Non-pigmented ciliary epithelial cell (primary cell): ENCODE data around the gene TPCN1.
A peak's percentile ranks its signal among the peaks of the same experiment; 100 is the strongest.

ENCODE experiments used
- DNase-seq: peaks from one replicate; pipeline ENCODE4 v3.0.0-alpha.2; 2010; ENCODE audit warnings: low read depth

The TPCN1 gene

DNA sequence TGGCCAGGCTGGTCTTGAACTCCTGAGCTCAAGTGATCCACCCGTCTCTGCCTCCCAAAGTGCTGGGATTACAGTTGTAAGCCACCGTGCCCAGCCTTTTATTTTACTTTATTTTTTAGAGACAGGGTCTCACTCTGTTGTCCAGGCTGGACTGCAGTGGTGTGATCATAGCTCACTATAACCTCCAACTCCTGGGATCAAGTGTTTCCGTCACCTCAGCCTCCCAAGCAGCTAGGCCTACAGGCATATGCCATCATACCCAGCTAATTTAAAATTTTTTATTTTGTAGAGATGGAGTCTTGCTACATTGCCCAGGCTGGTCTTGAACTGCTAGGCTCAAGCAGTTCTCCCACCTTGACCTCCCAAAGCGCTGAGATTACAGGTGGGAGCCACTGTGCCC is 3.7 kb downstream of the TPCN1 start:
- no peak for DNase-seq

DNA sequence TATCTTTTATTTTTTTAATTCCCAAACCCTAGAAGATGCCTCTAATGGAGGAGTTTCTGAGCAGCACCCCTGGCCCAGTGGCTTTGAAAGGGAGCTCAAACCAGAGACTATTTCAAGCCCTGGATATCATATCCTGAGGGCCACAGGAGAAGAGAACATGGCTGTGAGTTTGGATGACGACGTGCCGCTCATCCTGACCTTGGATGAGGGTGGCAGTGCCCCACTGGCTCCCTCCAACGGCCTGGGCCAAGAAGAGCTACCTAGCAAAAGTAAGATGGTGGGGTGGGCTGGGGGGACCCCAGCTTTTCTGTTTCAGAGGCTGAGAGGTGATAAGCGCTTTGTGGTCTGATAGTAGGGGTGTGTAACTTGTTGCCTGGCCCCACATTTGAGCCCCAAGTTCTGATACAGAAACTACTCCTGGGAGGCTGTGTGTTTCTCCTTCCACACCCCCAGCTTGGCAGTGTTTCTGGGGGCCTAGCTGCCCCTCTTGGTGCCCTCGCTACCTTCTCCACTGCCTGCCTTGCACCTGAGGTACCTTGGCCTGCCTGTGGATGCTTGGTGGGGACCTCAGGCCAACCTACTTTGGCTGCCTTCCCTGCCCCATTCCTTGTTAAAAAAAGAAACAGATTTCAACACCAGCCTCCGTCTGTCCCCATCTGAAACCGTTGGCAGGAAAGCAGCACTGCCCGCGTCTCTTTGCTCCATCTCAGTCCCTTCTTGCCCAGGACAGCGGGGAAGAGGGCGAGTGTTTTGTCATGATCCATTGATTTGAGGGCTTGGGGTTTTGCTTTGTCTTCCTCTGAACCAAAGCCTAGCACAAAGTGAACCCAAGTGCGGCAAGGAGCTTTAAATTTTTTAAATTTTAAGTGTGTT is 5.7 kb downstream of the TPCN1 start:
- no peak for DNase-seq

DNA sequence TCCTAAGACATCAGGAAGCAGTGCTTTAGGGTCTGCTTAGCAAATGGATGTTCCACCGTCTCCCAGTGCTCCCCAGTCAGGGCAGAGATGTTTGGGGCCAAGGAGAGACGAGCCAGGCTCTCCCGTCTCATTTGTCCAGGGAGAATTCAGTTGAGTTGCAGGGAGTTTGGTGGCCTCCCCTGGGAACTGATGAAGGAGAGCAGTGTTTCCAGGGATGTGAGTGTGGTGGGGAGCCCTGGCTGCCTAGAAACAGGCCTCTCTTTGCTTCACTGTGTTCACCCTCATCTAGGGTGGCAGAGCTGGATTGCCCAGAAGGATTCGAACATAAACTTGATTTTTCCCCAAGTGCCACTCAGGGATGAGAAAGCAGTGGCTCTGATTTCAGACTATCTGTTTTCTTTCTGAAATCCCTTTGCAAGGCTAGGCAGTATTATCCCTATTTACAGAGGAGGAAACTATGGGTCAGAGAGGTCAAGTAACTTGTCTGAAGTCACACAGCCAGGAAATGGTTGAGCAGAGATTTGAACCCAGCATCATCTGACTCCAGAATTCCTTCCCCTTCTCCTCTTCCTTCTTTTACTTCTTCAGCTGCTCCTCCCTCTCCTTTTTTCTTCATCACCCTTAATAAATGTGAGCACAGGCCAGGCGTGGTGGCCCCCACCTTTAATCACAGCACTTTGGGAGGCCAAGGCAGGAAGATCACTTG is 6.6 kb downstream of the TPCN1 start:
- no peak for DNase-seq

DNA sequence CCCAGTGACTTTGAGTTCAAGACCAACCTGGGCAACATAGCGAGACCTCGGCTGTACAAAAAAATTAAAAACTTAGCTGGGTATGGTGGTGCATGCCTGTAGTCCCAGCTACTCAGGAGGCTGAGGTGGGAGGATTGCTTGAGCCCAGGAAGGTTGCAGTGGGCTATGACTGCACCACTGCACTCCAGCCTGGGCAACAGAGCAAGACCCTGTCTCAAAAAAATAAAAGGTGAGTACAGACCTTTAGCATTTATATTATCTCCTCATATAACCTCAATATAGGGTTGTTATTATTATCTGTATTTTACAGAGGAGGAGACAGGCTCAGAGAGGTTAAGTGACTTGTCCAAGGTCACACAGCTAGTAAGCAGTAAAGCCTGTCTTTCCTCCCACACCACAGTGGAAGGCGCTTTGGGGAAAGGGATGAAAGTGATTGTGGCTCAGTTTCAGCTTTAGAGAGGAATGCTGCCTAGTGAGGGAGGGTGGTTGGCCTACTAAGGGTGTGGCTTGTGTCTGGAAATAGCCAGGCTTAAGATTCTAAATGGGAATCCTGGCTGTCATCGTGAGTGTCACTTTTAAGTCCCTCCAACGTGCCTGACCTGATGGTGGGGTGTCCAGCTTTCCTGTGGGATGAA is 7.2 kb downstream of the TPCN1 start:
- DNase-seq = no peak

DNA sequence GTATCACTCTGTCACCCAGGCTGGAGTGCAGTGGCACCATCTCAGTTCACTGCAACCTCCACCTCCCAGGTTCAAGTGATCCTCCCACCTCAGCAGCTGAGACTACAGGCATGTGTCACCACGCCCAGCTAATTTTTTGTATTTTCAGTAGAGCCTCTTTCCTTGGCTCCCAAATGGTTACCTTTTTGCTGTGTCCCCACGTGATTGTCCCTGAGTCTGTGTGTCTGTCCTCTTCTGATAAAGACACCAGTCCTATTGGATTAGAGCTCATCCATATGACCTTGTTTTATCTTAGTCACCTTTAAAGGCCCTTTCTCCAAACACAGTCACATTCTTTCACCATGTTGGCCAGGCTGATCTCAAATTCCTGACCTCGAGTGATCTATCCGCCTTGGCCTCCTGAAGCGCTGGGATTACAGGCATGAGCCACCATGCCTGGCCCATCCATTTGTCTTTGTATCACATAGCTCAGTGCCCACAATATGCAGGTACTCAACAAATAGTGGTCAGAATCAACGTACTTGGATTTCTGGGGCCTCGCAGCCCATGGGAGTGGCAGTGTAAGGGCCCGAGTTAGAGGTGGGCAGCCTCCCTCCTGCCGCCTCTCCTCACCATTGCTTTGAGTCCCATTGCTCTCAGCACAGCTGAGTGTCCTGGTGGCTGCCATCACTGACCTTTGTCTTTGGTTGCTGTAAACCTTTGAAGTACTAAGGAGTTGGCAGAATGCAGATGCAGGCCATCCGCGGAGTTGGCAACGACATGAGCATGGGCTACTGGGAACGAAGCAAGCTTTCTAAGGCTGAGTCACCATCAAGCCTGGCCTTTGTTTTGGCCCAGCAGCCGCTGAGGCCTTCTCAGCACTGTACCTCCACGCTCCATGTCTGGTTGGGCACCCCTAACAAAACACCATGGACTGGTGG is 9.3 kb downstream of the TPCN1 start:
- no peak for DNase-seq

DNA sequence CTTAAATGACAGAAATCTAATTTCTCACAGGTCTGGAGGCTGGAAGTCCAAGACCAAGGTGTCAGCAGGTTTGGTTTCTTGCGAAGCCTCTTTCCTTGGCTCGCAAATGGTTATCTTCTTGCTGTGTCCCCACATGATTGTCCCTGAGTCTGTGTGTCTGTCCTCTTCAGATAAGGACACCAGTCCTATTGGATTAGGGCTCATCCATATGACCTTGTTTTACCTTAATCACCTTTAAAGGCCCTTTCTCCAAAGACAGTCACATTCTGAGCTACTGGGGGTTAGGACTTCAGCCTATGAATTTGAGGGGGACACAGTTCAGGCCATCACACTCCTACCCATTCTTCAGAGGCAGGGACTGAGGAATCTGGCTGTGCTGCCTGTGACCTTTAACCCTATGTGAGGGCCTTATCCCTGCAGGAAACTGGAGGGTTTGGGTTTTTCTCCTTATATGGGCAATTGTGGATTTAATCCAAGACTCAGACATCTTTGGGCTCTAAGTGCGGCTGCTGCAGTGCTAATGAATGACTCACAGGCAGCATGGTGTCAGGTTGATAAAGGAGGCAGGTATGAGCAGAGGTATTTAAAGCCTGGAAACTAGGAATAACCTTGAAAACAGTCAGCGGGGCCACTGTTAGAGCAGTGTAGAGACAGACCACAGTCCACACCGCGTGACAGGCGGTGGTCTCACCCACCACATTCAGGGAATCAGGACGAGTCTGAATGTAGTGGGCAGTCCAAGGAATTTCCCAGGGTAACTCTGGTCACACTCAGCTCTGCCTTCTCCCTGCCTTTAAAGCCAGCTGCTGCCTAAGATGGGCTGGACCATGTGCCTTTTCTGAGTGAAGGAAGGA is 10.2 kb downstream of the TPCN1 start:
- peak; percentile 81 for DNase-seq

DNA sequence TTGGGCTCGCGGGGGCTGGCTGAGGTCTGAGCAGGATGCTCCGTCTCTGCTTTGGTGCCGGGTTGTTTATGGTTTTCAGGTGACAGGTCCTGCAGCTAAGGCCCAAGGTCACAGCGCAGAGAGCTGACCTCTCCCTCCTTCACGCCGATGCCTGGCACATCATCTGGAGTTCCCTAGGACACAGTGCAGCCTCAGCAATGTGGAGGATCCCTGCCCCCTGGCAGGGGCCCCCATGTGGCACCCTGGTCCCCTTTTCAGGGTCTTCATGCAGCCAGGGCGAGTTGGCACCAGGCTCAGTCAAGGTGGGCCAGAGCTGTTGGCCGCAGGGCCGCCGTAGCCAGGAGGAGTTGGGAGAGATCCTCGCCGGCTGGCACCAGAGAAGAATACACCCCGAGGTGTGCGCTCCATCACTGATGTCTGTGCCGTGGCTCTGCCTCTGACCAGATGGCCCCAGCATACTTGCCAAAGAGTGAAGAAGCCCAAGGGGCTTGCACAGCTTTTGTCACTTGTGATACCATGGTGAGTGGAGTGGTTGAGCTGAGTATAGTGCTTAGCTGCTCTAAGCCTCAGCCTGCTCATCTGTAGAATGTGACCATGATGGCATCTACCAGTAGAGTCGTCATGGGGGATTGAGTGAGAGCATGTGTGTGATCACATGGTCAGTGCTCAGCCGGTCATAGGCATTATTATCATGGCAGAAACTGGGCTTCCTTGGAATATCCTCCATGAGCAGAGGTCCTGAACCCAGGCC is 11.0 kb downstream of the TPCN1 start:
- no peak for DNase-seq

DNA sequence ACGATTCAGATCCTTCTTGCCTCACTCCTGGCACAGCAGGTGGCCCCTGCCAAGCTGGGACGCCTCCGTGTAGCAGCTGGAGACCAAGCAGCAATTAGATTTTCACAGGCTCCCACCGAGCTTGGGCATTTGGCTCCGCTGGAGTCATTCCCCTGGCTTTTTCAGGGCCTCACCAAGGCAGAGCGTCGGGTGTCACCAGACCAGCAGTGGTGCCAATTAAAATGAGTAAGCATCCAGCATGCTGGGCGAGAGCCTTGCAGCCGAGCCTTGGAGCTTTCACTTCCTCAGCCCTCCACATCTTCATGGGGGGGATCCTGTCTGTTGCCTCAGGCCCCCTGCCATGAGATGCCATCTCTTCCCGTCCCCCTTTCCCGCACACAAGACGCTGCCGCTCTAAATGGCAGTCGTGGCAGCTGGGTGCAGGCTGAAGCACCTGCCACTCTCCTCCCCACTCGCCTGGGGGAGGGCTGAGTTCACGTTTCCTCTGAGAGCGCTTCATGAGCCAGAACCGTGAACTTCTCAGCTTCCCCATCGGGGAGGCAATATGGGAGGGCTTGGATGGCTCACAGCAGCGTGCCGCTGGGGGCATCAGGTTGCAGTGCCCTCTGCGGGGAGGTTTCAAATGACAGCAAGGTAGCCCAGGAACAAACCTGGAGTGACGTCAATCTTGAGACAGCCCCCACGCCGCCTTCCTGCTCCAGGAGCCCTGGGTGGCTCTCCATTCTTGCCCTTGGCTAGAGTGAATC is 11.7 kb downstream of the TPCN1 start:
- no peak for DNase-seq

DNA sequence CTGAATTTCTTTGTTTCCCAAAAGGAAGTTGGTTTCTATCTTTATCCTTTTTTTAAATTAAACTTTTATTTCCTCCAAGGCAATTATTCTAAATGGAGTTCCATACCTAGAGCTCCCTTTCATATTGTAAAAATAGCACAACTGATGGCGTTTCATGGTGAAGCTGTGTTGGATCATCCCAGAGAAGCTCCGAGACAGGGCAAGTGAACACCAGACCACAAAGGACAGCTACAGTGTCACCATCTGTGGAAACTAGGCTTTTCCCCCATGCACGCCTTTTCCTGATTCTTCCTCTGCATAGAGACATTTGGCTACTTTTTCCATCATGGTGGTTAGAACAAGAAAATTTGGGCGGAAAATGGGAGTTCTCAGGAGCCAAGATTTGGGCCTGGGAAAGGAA is 12.7 kb downstream of the TPCN1 start:
- no peak for DNase-seq

DNA sequence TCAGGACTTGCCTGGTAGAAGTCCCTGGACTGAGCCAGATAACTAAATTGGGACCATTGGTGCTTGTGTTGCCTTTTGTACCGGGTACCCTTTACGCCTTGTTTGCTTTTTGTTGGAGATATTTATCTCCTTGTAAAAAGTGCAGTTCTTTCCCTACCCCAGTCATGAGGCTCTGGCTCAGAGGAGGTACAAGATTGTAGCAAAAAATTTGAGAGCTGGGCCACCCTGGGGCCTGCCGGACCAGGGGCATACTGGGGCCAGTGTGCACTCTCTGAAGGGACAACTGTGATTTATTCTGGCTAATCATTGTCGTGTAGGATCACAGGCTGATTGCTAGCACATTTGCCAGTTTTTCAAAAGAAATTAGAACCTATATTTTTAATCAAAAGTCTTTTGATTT is 13.2 kb downstream of the TPCN1 start:
- DNase-seq = no peak

DNA sequence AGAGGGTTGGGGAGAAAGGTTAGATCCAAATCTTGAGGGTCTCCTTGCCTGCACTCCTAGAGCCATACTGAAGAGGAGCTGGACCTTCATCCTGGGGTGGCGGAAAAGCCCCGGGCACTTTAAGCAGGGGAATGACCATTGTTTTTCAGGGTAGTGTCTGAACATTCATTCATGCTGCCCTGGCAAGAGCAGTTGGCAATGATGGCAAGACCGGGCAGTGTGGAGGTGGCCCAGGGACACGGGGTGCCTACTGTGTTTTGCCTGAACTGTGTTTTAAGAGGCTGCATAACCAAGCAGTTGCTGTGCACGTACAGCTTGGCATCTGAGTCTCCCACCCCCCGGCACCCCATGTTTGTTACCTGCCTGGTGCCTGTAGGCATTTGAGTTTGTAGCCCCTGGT is 14.7 kb downstream of the TPCN1 start:
- DNase-seq = no peak

DNA sequence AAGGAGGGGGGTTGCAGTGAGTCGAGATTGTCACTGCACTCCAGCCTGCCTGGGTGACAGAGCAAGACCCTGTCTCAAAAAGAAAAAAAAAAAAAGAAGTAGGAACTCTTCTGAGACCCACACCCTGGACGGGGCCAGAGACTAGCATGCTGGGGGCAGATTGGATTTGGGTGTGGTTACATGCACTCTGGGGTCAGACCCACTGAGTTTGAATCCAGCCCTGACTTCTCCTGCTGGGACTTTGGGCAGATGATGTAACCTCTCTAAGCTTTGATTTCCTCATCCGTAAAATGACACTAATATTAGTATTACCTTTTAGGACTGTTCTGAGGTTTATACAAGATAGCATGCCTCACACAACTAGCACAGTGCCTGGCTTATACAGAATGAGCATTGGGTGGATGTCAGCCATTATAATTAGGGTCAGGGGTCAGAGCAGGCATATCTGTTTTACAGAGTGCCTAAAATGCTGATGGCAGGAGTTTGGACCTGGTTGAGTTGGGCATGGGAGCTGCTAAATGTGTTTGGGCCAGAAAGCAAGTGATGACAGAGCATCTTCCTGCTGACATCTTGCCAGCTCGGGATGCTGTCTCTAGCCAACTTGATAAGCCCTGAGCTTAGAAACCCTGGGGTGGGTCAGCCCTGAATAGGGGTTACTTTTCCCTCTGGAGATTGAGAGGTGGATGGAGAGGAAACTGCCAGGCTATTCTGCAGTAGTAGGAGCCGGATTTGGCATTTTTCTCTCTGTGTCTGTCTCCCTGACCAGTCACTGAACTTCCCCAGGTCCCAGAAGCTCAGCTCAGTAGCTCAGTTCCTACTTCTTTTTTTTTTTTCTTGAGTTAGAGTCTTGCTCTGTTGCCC is 15.5 kb downstream of the TPCN1 start:
- no peak for DNase-seq

DNA sequence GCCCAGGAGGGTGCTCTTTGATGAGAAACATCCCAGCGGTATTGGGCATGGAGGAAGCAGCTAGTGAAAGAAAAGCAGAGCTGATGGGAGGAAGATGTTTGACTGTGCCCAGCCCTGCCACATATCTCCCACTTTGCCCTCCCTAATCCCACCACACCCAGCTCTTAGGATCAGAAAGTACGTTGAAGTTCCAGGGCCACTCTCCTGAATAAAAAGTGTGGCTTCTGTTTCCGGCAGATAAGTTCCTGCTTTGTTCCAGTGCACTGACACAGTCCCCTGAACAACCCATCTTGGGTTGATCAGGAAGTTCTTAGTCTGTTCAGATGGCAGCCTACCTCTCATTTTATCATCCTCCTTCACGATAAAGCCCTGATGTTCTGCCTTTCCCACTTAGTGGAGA is 16.5 kb downstream of the TPCN1 start:
- no peak for DNase-seq

DNA sequence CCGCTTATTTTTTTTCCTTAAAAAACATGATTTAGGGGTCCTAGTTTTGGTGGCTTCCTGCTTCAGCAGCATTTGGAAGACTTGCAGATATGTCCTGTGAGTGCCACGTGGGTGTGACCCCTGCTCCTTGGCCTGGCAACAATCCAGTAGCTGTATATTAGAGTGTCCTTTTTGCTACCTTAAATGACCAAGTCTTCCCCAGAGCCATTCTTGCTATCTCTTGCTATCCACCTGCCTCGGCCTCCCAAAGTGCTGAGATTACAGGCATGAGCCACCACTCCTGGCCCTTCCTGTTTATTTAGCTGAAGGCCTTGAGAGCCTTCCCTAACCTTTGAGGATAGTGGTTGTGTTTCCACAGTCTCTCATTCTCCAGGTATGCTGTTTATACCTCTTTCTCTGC is 17.0 kb downstream of the TPCN1 start:
- DNase-seq = no peak

DNA sequence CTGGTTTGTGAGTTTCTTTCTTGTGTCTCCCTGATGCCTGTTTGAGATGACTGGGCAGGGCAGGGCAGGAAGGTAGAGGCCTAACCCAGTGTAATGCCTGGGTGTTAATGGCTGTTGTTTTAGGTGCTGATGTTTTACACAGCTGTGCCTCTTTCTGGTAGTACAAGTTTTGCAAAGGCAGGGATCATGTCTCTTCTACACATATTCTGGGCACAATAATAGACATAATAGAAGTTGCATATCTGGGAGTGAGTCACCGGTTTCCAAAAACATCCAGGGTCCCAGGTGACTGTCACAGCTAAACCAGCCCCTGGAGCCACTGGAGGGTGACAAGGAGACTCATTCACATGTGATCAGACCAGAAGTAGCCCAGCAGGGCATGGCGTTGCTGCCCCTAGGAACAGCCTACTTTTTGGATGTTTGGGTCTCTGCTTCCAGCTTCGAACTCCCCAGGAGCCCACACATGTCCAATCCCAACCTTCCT is 18.1 kb downstream of the TPCN1 start:
- no peak for DNase-seq

DNA sequence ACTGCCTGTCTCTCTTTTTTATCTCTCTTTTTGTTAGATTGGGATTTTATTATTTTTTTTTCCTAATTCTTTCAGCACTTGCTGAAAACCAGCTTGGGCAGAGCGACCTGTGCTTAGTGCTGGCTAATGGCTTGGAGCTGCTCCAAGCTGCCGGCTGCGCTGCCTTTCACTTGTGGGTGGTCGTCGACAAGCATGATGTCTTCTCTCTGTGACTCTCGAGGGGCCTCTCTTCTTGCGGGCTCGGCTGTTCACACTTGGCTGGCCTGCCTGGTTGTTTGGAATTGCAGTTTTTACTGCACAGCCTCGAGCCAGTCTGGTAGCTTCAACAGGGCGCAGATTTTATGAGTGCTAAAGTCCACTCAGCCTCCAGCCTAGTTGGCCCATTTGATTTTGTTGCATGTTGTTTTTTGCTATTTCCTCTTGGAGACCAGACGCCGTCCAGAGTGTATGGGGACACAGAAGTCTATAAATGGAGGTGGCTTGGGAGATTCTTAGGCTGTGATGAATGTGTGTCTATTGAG is 18.6 kb downstream of the TPCN1 start:
- no peak for DNase-seq

DNA sequence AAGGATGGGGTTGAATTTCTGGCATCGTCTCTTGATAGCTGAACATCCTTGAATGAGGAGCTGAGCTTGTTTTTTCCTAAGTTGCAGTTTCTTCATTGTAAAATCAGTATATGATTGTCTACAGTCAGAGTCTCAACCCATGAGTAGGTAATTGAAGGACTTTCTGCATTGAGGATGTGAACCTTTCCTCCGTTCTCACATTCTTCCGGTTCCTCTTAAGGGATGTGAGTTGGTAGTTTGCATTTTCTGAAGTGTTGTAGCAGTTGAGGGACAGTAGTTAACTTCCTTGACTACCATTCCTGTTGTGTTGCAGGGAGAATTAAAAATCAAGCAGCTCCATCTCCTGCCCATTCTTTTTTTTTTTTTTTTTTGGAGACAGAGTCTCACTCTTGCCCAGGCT is 19.1 kb downstream of the TPCN1 start:
- no peak for DNase-seq
